GM15510 (cell line): ENCODE data around the gene GJA4.

ENCODE experiments used
- POLR2A ChIP-seq: IDR thresholded peaks from 3 replicates; pipeline ENCODE4 v1.6.1; 2011; ENCODE audit warnings: borderline replicate concordance; ENCODE audit not compliant: insufficient read length; ENCODE audit errors: extremely low read depth

The GJA4 gene

DNA sequence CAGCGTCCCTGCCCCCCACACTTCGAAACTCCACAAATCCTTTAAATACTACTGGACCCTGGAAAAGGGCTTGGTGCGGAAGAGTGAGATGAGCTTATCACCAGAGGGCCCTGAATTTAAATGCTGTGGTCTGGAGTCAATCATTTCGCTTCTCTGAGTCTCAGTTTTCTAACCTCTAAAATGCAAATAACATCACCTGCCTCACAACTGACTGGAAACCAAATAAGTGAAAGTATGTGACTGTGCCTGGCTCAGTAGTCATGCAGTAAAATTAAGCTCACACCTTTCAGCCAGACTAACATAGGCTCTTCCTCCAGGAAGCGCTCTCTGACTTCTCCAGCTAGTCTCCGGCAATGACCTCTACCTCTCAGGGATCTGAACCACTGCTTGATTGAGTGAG lies 4.2 kb downstream of the GJA4 start:
- TF ChIP-seq POLR2A: no peak

DNA sequence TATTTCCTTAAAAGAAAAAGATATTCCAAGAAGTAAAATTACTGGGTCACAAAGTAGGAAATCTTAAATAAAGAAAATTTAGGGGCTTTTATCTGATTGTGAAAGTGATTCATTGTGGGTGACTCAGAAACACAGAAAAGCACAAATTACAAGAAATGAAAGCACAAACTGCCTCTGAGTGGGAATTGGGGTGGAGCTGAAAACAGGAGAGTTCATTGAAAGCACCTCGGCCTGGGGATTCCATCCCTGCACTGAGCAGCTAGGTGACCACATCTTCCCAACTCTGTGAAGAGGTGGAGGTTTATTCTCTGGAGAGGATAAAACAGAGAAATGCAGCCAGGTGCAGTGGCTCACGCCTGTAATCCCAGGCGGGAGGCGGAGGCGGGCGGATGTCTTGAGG lies 7.4 kb downstream of the GJA4 start:
- TF ChIP-seq POLR2A: no peak

DNA sequence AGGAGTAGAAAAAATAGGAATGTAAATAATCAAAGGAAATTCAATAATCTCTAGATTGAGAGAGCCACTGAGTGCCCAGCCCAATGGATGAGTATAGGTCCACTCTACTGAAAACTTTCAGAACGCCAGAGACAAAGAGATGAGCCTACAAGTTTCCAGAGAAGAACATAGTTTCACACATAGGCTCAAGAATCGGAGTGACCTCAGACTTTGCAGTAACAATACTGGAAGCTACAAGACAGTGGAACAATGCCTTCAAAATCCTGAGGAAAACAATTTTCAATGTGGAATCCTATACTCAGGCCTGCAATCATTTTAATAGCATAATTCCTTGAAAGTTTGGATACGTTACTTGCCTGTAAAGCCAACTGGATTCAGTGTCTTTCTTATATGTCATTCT lies 11.0 kb downstream of the GJA4 start:
- TF ChIP-seq POLR2A: no peak

DNA sequence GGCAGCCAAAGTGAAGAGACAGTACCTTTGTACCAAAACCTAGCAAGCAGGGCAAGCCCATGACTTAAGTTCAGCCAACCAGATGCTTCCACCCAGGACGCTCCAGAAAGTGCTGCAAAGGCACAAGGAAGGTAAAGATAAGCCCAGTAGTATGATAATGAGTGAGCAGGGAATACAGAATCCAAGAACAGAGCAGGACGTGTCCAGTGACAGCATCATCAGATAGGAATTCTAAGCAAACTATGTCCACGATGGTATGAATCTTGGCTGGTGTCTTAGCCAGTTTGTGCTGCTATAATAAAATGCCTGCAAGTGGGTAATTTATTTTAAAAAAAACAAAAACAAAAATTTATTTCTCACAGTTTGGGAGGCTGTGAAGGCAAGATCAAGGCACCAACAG lies 13.6 kb downstream of the GJA4 start:
- TF ChIP-seq POLR2A: no peak

DNA sequence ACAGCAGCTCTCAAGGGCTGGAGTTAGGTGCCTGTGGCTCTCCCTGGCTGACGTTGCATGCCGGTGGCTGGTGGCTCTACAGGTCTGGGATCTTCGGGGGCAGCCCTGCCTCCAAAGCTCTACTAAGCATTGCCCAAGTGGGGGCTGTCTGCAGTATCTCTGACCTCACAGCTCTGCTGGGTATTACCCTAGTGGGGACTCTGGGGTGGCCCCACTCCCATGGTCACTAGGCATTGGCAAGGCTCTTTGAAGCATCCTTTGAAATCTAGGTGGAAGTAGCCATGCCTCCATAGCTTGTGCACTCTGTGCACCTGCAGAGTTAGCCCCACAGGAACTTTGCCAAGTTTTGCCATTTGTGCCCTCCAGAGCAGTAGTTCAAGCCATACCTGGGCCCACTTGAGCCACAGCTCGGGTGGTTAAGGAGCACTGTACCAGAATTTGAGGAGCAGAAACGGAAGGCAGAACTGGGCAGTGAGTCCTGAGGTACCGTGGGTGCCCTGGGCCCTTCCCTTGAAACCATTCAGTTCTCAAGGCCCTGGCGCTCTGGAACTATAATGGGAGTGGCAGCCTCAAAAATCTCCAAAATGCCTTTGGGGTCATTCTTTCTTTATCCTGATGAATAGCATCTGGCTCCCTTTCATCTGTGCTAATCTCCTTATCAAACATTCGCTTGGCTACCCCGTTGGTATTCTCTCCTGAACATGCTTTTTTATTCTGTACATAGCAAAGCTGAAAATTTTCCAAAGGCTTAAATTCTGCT lies 15.4 kb downstream of the GJA4 start:
- no peak for TF ChIP-seq POLR2A

DNA sequence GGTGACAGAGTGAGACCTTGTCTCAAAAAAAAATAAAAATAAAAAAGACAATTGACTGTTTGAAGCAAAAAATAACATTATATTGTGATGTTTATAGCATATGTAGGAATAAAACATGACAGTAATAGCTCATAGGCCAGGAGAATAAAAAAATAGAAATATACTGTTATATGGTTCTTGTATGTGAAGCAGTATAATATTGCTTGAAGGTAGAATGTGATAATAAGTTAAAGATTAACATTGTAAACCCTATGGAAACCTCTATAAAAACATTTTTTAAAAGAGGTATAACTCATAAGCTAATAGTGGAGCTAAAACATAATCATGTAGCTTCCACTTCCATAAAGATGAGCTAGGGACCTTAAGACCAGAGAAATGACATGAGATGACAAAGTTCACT lies 23.5 kb downstream of the GJA4 start:
- no peak for TF ChIP-seq POLR2A

DNA sequence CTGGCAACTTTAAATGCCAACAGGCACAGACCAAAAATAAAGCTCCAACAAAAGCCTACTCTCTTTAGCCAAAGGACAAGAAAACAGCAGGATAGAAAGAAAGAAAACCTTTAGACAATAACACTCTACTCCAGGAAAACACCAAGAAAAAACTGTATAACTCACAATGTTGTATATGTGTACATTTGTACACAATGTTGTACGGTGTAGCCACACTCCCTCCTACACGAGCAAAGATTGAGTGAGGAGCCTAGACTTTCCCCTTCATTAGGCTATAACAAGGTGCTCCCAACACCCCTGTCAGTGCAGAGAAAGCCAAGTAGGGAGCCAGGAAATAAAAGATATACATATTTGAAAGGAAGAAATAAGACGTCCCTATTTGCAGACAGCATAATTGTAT lies 24.0 kb downstream of the GJA4 start:
- no peak for TF ChIP-seq POLR2A

DNA sequence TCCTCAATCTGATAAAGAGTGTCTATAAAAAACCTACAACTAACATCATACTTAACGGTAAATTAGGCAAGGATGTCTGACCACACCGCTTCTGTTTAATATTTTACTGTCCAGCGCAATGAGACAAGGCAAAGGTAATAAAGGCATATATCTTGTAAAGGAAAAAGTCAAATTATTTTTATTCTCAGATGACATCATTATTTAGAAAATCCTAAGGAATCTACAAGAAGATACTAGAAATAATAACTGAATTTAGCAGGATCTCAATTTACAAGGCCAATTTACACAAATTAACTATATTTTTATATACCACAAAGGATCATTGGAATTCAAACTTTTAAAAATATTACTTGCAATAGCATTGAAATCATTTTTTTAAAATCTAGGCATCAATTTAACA lies 29.4 kb downstream of the GJA4 start:
- TF ChIP-seq POLR2A: no peak

DNA sequence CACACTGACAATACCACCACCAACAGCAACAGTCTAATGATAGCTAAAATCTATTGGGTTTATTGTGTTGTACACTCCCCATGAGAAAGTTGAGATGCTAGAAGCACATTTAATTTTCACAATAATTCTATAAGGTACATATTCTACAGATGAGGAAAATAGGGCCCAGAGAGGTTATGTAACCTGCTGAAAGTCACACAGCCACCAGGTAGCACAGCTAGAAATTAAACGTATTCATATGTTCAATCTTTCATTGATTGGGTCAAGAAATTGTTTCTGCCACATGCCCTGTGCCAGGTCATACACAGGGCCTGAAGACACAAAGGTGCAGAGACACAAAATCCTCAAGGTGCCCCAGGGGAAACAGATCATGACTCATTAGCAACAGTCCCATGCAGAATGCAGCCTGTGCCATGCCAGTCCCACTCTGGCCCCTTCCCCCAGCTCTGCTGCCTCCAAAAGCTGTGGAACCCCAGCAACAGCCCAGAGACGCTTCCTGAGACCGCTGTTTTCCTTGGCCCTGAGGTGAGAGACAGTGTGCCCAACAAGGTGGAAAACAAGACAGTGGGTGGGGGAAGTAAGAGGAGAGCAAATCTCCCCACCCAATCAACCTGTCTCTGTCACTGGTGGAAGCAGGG lies 32.1 kb downstream of the GJA4 start:
- no peak for TF ChIP-seq POLR2A

DNA sequence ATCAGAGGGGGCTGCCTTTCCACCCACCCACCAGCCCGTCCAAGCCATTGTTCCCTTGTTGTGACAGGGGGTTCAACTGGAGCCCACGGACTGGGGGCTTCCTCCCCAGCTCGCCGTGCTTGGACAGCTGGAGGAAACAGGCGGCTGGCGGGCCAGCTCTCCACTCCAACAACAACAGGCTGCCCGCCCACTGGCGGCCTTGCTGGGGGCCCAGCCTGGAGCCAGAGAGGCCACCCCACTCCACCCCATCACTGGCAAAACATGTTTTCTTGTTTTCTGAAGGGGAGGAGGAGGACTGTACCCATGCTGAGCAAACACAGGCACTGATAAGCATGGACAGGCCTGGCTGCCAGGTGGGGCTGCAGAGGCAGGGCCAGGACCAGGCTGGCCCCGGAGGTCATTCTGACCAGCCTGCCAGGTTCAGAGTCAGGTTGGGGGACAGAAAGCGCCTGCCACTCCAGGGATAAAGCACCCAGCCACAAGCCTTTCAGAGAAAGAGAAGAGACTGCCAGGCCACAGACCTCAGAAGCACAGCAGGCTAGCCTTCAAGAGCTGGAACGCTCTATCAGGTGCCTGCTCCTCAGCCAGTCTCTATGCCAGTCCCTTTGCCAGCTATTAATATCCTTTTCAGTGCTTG lies 32.8 kb downstream of the GJA4 start:
- TF ChIP-seq POLR2A: no peak

DNA sequence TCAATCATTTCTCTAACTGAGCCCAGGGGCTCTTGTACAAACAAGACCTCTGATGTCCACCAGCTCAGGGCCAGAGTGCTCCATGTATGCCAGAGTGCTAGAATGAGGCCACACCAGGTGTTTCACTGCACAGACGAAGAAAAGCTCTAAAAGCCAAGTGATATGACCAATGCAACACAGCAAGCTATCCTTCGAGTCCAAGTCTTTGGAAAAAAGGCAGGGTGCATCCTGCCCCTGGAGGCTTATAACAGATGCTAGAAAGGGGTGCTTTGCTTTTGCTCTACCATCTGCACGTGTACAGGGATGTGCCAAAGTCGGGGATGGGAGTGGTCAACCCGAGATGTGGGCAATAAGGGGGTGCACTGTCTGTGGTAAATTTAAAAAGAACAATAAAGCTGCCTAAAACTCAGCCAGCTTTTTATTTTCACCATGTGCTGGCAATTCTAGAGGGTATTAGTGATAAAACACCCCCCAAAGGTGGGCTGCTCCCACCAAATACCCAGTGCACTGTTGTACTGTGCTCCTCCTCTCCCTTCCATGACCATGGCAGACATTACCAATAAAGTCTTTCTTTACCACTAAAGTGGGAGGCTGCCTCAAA lies 34.6 kb downstream of the GJA4 start:
- no peak for TF ChIP-seq POLR2A

DNA sequence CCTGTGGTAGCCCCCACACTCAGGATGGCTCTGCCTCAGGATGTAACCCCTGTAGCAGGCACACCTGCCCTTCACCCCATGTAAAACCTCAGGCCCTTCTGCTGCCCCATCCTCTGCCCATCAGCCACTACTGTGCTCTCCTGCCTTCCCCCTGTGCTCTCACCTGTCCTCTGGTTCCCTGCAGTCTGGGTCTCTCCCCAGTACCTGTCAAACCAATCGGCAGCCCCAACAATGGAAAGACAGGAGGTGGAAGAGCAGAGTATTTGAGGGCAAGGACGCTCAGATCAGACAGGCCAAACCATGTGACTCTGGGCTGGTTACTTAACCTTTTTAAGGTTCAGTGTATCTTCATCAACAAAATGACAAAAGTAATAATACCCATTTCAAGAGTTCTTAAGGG lies 35.8 kb downstream of the GJA4 start:
- no peak for TF ChIP-seq POLR2A

DNA sequence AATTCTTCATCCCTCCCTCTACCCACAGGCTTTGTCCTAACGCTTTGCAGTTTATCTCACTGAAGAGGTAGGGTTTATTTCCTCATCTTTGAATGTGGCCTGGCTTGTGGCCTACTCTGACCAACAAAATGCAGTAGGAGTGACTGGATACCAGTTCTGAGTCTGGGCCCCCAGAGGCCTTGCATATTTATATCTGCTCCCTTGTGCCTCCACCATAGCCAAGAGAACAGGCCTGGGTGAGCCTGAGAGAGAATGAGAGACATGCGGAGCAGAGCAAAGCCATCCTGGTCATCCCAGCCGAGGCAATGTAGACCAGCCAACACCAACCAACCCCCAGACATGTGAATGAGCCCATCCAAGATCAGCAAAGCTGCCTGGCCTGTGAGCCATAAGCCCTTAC lies 36.5 kb downstream of the GJA4 start:
- no peak for TF ChIP-seq POLR2A

DNA sequence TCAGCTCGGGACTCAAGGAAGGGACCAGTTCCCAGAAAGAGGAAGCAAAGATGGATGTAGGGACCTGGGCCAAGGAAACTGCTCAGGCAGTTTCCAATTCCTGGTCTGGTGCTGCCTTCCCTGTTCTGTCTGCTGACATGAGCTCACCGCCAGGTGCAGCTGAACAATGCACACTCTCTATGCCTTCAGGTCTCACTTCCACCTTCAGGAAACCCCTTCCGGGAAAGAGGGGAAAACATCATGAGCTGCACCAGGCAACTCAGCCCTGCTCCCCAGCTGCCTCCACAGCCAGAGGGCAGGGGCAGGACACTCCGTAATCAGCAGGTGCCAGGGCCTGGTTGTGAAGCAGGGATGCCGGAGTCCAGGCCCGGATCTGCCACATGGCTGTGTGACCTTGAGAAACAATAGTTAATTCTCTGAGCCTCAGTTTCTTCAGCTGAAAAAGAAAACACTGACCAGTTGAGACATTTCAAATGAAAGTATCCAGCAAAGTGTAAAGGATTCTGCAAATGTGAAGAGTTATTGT lies 39.0 kb downstream of the GJA4 start:
- TF ChIP-seq POLR2A: no peak

DNA sequence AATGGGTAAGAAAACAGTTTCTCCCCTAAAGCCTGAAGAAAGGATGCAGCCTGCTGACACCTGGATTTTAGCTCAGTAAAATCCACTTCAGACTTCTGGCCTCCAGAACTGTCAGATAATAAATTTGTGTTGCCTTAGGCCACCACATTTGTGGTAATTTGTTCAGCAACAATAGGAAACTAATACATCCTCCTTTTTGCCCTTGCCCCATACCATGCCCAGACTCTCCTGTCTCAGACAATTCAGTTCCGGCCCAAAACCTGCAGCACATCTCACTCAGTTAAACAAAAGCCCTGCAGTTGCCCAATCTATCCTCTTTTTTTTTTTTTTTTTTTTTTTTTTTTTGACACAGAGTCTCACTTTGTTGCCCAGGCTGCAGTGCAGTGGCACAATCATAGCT lies 40.9 kb downstream of the GJA4 start:
- no peak for TF ChIP-seq POLR2A
